ENCODE data around the gene TUT4. TPM values are rescaled to one million over a fixed set of nuclear protein-coding genes. Genes with fewer than 3 reads are reported as not detected.

TUT4 gene
- total RNA-seq, 1 donor = 44.2 TPM

- H3K9me3 ChIP-seq (ENCODE audit: low read depth, low read length) = no peaks in the 10 kb centered on the region
- peak overlapping the region; percentile 87 for H3K4me3 ChIP-seq (ENCODE audit: insufficient read depth, low read length)
- DNase-seq (ENCODE audit: insufficient read length, low spot score, missing footprints) = no peak
- no peaks in the 10 kb centered on the region for H3K27me3 ChIP-seq (ENCODE audit: insufficient read depth, low read length)
- peaks cover 12% of the 10 kb centered on the region for H3K4me1 ChIP-seq (ENCODE audit: insufficient read depth, low read length)
- peak overlapping the region; percentile 77 for H2AFZ ChIP-seq (ENCODE audit: low read length)
- peak overlapping the region; percentile 66 for H3K27ac ChIP-seq (ENCODE audit: low read depth, low read length)
- H3K79me2 ChIP-seq (ENCODE audit: insufficient read depth, low read length) = peaks cover 52% of the 10 kb centered on the region
- peaks cover 27% of the 10 kb centered on the region for H4K20me1 ChIP-seq (ENCODE audit: insufficient read depth, low read length)
- TF ChIP-seq CTCF (IDR thresholded peaks at IDR 0.05; ENCODE audit: extremely low read depth, low read depth, low read length) = no peak
- H3K36me3 ChIP-seq (ENCODE audit: insufficient read depth, low read length) = no peaks in the 10 kb centered on the region
- H3K4me2 ChIP-seq (ENCODE audit: insufficient read depth, low read length) = peak overlapping the region; percentile 97
Observed at GRCh38 chr1:52552236-52552504, 722 bp downstream of the TUT4 start.

DNA sequence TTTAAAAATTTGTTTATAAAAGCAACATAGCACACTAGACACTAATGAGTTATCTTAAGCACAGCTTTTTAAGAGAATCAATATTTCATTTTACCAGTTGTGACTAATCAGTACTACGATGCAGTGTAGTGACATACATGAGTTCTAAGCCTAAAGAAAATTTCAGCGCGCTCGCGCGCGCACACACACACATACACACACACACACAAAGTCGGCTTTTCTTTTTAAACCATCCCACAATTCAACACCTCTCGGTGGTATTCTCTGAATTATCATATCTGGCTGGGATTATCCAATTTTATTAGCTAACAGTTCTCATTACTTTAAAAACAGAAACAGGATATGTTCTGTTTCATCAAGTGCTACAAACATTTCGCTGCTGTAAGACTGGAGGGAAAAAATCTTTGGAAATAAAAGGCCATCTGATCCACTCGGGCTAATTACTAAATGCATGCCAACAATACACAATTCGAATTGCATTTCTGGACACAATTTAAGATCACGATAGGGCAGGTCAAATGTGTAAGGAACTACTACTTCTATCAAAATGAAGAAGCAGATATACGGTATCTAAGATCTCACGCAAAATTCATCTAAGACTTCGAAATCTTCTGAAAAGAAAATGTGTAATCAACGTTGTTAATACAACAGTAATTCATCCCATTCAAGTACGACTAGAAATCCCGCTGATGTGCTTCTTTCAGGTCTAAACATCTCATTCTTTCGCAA lies 1.2 kb downstream of the TUT4 start:
- Histone ChIP-seq H3K4me1 (ENCODE audit: insufficient read depth, low read length) (peaks cover 12% of the 10 kb centered on the region), H4K20me1 (ENCODE audit: insufficient read depth, low read length) (peaks cover 31% of the 10 kb centered on the region), H3K27me3 (ENCODE audit: insufficient read depth, low read length) (no peaks in the 10 kb centered on the region), H3K4me3 (ENCODE audit: insufficient read depth, low read length) (peak overlapping the region; percentile 87), H3K4me2 (ENCODE audit: insufficient read depth, low read length) (peak overlapping the region; percentile 97), H3K36me3 (ENCODE audit: insufficient read depth, low read length) (no peaks in the 10 kb centered on the region), H2AFZ (ENCODE audit: low read length) (peak overlapping the region; percentile 77), H3K9me3 (ENCODE audit: low read depth, low read length) (no peaks in the 10 kb centered on the region), H3K79me2 (ENCODE audit: insufficient read depth, low read length) (peaks cover 57% of the 10 kb centered on the region), H3K27ac (ENCODE audit: low read depth, low read length) (peak overlapping the region; percentile 66)
- no peak for DNase-seq (ENCODE audit: insufficient read length, low spot score, missing footprints)
- no peak for TF ChIP-seq CTCF (IDR thresholded peaks at IDR 0.05; ENCODE audit: extremely low read depth, low read depth, low read length)

DNA sequence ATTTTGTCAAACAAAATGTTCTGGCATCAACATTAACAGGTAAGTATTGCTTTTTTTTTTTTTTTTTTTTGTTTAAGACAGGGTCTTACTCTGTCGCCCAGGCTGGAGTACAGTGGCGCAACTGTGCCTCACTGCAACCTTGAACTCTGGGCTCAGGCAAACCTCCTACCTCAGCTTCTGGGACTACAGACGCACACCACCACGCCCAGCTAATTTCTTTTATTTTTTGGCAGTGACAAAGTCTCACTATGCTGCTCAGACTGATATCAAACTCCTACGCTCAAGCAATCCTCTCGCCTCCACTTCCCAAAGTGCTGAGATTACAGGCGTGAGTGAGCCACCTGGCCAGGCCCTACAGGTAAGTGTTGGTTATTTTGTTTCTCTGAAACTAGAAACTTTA lies 2.4 kb downstream of the TUT4 start:
- no peaks in the 10 kb centered on the region for H3K27me3 ChIP-seq (ENCODE audit: insufficient read depth, low read length)
- no peaks in the 10 kb centered on the region for H3K9me3 ChIP-seq (ENCODE audit: low read depth, low read length)
- peaks cover 12% of the 10 kb centered on the region for H3K4me1 ChIP-seq (ENCODE audit: insufficient read depth, low read length)
- no peaks in the 10 kb centered on the region for H3K36me3 ChIP-seq (ENCODE audit: insufficient read depth, low read length)
- H4K20me1 ChIP-seq (ENCODE audit: insufficient read depth, low read length) = peaks cover 35% of the 10 kb centered on the region
- TF ChIP-seq CTCF (IDR thresholded peaks at IDR 0.05; ENCODE audit: extremely low read depth, low read depth, low read length) = no peak
- H2AFZ ChIP-seq (ENCODE audit: low read length) = no peak overlapping the region
- no peak for DNase-seq (ENCODE audit: insufficient read length, low spot score, missing footprints)
- H3K4me3 ChIP-seq (ENCODE audit: insufficient read depth, low read length) = no peak overlapping the region
- H3K27ac ChIP-seq (ENCODE audit: low read depth, low read length) = no peak overlapping the region
- peaks cover 69% of the 10 kb centered on the region for H3K79me2 ChIP-seq (ENCODE audit: insufficient read depth, low read length)
- no peak overlapping the region for H3K4me2 ChIP-seq (ENCODE audit: insufficient read depth, low read length)

DNA sequence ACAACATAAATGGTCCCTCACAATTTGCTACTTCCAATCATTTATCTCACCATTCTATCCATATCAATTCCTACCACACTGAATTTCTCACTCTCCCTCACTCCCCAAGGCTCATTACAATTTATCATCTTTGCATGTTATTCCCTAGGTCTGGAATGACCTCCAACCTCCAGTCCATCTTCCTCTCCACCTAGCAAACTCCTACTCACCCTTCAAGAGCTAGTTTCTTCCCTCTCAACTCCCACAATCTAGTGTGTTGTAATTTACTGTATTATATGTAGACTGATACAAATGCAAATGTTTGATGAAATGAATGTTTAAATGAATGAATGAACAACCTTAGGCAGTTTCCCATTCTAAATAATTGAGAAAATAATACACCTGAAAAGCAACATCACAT lies 3.6 kb downstream of the TUT4 start:
- H3K36me3 ChIP-seq (ENCODE audit: insufficient read depth, low read length) = no peaks in the 10 kb centered on the region
- peaks cover 35% of the 10 kb centered on the region for H4K20me1 ChIP-seq (ENCODE audit: insufficient read depth, low read length)
- H3K79me2 ChIP-seq (ENCODE audit: insufficient read depth, low read length) = peaks cover 81% of the 10 kb centered on the region
- DNase-seq (ENCODE audit: insufficient read length, low spot score, missing footprints) = no peak
- H3K4me1 ChIP-seq (ENCODE audit: insufficient read depth, low read length) = peaks cover 11% of the 10 kb centered on the region
- H3K4me3 ChIP-seq (ENCODE audit: insufficient read depth, low read length) = no peak overlapping the region
- H3K4me2 ChIP-seq (ENCODE audit: insufficient read depth, low read length) = no peak overlapping the region
- H3K27me3 ChIP-seq (ENCODE audit: insufficient read depth, low read length) = no peaks in the 10 kb centered on the region
- H3K27ac ChIP-seq (ENCODE audit: low read depth, low read length) = no peak overlapping the region
- H2AFZ ChIP-seq (ENCODE audit: low read length) = no peak overlapping the region
- no peaks in the 10 kb centered on the region for H3K9me3 ChIP-seq (ENCODE audit: low read depth, low read length)
- TF ChIP-seq CTCF (IDR thresholded peaks at IDR 0.05; ENCODE audit: extremely low read depth, low read depth, low read length) = no peak
